OCI-LY3 (cell line): ENCODE results near the gene ADAM8.

Experiments
- CTCF ChIP-seq: fragments of 200-600, 300-600 bp; sonication (generic); IDR thresholded peaks from 2 replicates; pipeline ENCODE4 v1.5.1; 2014; ENCODE audit warnings: antibody characterized with exemption, low read length, low read depth
- EZH2phosphoT487 ChIP-seq: fragments of 200-600 bp; shearing (Covaris generic); IDR thresholded peaks from 2 replicates; pipeline ENCODE4 v1.6.1; 2018; ENCODE audit warnings: antibody characterized with exemption, mixed run types, low read depth

GRCh38 chr10:133229265-133230043 is 47.2 kb downstream of the ADAM8 start:
- TF ChIP-seq CTCF (no peak), EZH2phosphoT487 (no peak)
